ENCODE results near the gene RAI1. TPM values are rescaled to one million over a fixed set of nuclear protein-coding genes. Genes with fewer than 3 reads are reported as not detected.

The RAI1 gene
- total RNA-seq, 1 experiment from 2014 or later: 46.8 TPM

DNA sequence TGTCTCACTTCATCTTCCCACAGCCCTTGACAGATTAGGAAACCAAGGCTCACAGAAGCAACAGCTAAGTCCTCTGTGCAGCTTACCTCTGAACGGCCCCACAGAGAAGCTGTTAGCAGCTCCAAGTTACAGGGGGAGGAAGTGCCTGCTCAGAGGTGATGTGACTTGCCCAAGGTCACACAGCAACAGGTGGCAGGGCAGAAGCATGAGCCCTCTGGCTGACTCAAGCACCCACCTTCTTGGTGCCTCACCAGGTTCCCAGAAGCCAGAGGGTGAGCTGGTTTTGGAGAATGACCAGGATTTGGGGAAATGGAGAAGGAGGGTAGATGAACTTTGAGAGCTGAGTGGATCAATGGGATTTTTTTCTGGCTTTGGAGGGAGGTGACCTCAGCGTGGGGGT is 14.0 kb upstream of the RAI1 start:
- ChIA-PET CTCF (no interaction called here), POLR2A (ENCODE audit: low non-redundant PET) (interaction anchor here (0.6 kb wide), 1 partner anchor 27 kb away, joined by 4 read pairs; no protein-coding TSS in a partner anchor)
- Histone ChIP-seq H3K4me1 (ENCODE audit: insufficient read depth, low read length, poor library complexity, severe bottlenecking) (peaks cover 12% of the 10 kb centered on the region), H3K27ac (ENCODE audit: low read depth, low read length, poor library complexity, severe bottlenecking) (no peak overlapping the region), H3K36me3 (ENCODE audit: insufficient read depth, low read length, poor library complexity, severe bottlenecking) (no peaks in the 10 kb centered on the region), H3K9me3 (ENCODE audit: low read depth, low read length, poor library complexity, severe bottlenecking) (no peaks in the 10 kb centered on the region), H3K27me3 (replicated peaks; ENCODE audit: insufficient read depth, low read depth, low read length, poor library complexity) (no peaks in the 10 kb centered on the region), H3K4me3 (ENCODE audit: low read depth, low read length, poor library complexity, severe bottlenecking) (no peak overlapping the region)
- TF ChIP-seq EZH2 (IDR thresholded peaks at IDR 0.05; ENCODE audit: borderline replicate concordance, low read depth, low read length, poor library complexity, severe bottlenecking): no peak
- TF ChIP-seq, protein P1, sequence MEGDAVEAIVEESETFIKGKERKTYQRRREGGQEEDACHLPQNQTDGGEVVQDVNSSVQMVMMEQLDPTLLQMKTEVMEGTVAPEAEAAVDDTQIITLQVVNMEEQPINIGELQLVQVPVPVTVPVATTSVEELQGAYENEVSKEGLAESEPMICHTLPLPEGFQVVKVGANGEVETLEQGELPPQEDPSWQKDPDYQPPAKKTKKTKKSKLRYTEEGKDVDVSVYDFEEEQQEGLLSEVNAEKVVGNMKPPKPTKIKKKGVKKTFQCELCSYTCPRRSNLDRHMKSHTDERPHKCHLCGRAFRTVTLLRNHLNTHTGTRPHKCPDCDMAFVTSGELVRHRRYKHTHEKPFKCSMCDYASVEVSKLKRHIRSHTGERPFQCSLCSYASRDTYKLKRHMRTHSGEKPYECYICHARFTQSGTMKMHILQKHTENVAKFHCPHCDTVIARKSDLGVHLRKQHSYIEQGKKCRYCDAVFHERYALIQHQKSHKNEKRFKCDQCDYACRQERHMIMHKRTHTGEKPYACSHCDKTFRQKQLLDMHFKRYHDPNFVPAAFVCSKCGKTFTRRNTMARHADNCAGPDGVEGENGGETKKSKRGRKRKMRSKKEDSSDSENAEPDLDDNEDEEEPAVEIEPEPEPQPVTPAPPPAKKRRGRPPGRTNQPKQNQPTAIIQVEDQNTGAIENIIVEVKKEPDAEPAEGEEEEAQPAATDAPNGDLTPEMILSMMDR (conservative IDR thresholded peaks at IDR 0.05; ENCODE audit: low read depth, low read length): no peak
- intact Hi-C loops (cut with micrococcal nuclease; ENCODE audit: unreplicated experiment): no loop called here
- no peak for DNase-seq (ENCODE audit: low spot score)
- BruUV-seq (replicated peaks): no TSS peak

DNA sequence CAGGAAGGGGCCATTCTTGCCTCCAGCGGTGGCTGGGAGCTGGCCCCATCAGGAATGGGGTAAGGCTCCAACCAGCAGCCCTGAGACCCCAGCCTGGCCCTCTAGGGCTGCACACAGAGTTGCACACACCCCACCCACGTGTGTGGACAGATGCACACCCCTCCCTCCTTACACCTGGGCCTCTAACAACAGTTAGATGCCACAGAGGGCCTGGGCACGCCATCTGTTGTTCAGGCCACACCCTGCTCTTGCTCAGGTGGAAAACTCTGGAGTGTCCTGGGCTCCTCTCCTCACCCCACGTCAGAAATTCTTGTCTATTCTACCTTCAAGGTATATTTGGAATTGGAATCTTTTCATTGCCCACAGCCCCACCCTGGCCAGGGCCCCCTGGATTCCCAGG is 13.3 kb upstream of the RAI1 start:
- TF ChIP-seq, protein P1 (conservative IDR thresholded peaks at IDR 0.05; ENCODE audit: low read depth, low read length): no peak
- TF ChIP-seq EZH2 (IDR thresholded peaks at IDR 0.05; ENCODE audit: borderline replicate concordance, low read depth, low read length, poor library complexity, severe bottlenecking): no peak
- no peak for DNase-seq (ENCODE audit: low spot score)
- intact Hi-C loops (cut with micrococcal nuclease; ENCODE audit: unreplicated experiment): no loop called here
- H3K27ac ChIP-seq (ENCODE audit: low read depth, low read length, poor library complexity, severe bottlenecking): no peak overlapping the region
- peaks cover 10% of the 10 kb centered on the region for H3K4me1 ChIP-seq (ENCODE audit: insufficient read depth, low read length, poor library complexity, severe bottlenecking)
- no peaks in the 10 kb centered on the region for H3K27me3 ChIP-seq (replicated peaks; ENCODE audit: insufficient read depth, low read depth, low read length, poor library complexity)
- ChIA-PET POLR2A (ENCODE audit: low non-redundant PET) (no interaction called here), CTCF (no interaction called here)
- H3K36me3 ChIP-seq (ENCODE audit: insufficient read depth, low read length, poor library complexity, severe bottlenecking): no peaks in the 10 kb centered on the region
- BruUV-seq (replicated peaks): no TSS peak
- no peaks in the 10 kb centered on the region for H3K9me3 ChIP-seq (ENCODE audit: low read depth, low read length, poor library complexity, severe bottlenecking)
- H3K4me3 ChIP-seq (ENCODE audit: low read depth, low read length, poor library complexity, severe bottlenecking): no peak overlapping the region

DNA sequence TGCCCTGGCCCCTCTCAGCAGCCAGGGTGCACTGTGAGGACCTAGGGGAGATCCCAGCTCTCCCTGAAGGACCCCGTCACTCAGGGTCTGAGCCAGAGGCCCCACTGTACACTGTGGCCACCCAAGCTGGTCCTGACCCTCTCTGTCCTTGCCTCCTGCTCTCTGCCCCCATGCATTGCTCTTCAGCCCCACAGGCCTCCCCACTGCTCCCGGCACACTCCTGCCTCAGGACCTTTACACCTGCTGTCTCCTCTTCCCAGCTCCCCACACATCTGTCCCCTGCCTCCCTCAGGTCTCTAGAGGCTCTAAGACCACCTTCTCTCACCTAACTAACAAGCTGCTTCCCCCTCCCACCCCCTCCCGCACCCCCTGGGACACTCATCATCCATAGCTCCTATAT is 12.9 kb upstream of the RAI1 start:
- no TSS peak for BruUV-seq (replicated peaks)
- DNase-seq (ENCODE audit: low spot score): no peak
- intact Hi-C loops (cut with micrococcal nuclease; ENCODE audit: unreplicated experiment): no loop called here
- no peak overlapping the region for H3K4me3 ChIP-seq (ENCODE audit: low read depth, low read length, poor library complexity, severe bottlenecking)
- TF ChIP-seq EZH2 (IDR thresholded peaks at IDR 0.05; ENCODE audit: borderline replicate concordance, low read depth, low read length, poor library complexity, severe bottlenecking): no peak
- TF ChIP-seq, protein P1 (conservative IDR thresholded peaks at IDR 0.05; ENCODE audit: low read depth, low read length): no peak
- H3K4me1 ChIP-seq (ENCODE audit: insufficient read depth, low read length, poor library complexity, severe bottlenecking): peaks cover 6% of the 10 kb centered on the region
- H3K27me3 ChIP-seq (replicated peaks; ENCODE audit: insufficient read depth, low read depth, low read length, poor library complexity): no peaks in the 10 kb centered on the region
- H3K9me3 ChIP-seq (ENCODE audit: low read depth, low read length, poor library complexity, severe bottlenecking): no peaks in the 10 kb centered on the region
- ChIA-PET CTCF (no interaction called here), POLR2A (ENCODE audit: low non-redundant PET) (no interaction called here)
- no peaks in the 10 kb centered on the region for H3K36me3 ChIP-seq (ENCODE audit: insufficient read depth, low read length, poor library complexity, severe bottlenecking)
- H3K27ac ChIP-seq (ENCODE audit: low read depth, low read length, poor library complexity, severe bottlenecking): no peak overlapping the region
